Lower leg skin (tissue), 4 donors: ENCODE measurements around the gene TPO. TPM values are rescaled to one million over a fixed set of nuclear protein-coding genes. Genes with fewer than 3 reads are reported as not detected.

Experiments
- DNase-seq, 2 donors: peaks; one replicate each; pipeline ENCODE4 v3.0.0-alpha.2; 2019; ENCODE audit warnings: low spot score in 2 of 2
- H3K4me3 ChIP-seq: fragments of 200-600 bp; sonication (generic); 2 replicates; pipeline ENCODE4 v1.5.1; 2017; ENCODE audit warnings: mild to moderate bottlenecking, low read depth; ENCODE audit not compliant: poor library complexity, severe bottlenecking
- POLR2A ChIP-seq, 2 donors: fragments of 450-650 bp; IDR thresholded peaks; one replicate each; pipeline ENCODE4 v1.6.1; 2016 to 2017; ENCODE audit warnings: antibody characterized with exemption in 2 of 2, mild to moderate bottlenecking in 1 of 2, moderate library complexity in 1 of 2
- WGBS, 2 donors: methylation state at CpG; one replicate each; pipeline ENCODE4 v1.1.5; 2018; 5-methylcytosine and 5-hydroxymethylcytosine counted together
- intact Hi-C: fragments of 100-400 bp; cut with DNase I; formaldehyde crosslinking; loops from one replicate; pipeline ENCODE4 v1.15.0; 2023; ENCODE audit warnings: low total_unique reads
- total RNA-seq, 4 donors: library from RNA; depleted of rRNA; stranded (reverse); fragments of >200 nt; gene quantifications; one replicate each; pipeline ENCODE4 v1.1.0, GENCODE V29; 2016
- TF ChIP-seq, protein P1 (sequence below), 3 donors: fragments of 450-650 bp; IDR thresholded peaks; one replicate each; pipeline ENCODE4 v1.5.1; 2016; ENCODE audit warnings: antibody characterized with exemption in 3 of 3, mild to moderate bottlenecking in 3 of 3, moderate library complexity in 2 of 3

TPO gene
- total RNA-seq, 4 donors from 2014 or later, result 0.64 to 5.9 (median 2.2) TPM

GRCh38 chr2:1455466-1455865 lies 42.2 kb downstream of the TPO start:
- DNase-seq, result no peak
- intact Hi-C loops, result no loop called here
- TF ChIP-seq, protein P1, sequence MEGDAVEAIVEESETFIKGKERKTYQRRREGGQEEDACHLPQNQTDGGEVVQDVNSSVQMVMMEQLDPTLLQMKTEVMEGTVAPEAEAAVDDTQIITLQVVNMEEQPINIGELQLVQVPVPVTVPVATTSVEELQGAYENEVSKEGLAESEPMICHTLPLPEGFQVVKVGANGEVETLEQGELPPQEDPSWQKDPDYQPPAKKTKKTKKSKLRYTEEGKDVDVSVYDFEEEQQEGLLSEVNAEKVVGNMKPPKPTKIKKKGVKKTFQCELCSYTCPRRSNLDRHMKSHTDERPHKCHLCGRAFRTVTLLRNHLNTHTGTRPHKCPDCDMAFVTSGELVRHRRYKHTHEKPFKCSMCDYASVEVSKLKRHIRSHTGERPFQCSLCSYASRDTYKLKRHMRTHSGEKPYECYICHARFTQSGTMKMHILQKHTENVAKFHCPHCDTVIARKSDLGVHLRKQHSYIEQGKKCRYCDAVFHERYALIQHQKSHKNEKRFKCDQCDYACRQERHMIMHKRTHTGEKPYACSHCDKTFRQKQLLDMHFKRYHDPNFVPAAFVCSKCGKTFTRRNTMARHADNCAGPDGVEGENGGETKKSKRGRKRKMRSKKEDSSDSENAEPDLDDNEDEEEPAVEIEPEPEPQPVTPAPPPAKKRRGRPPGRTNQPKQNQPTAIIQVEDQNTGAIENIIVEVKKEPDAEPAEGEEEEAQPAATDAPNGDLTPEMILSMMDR (IDR thresholded peaks at IDR 0.05), result no peak
- TF ChIP-seq POLR2A (IDR thresholded peaks at IDR 0.05), result no peak
- 43% methylated on average over 6 of the region's 6 CpGs for WGBS, 2 donors
- H3K4me3 ChIP-seq, result no peak overlapping the region

GRCh38 chr2:1458432-1458831 lies 45.2 kb downstream of the TPO start:
- H3K4me3 ChIP-seq, result no peak overlapping the region
- WGBS, 2 donors, result 80 to 86% methylated on average over 2 of the region's 2 CpGs
- intact Hi-C loops, result no loop called here
- DNase-seq, result no peak
- TF ChIP-seq, protein P1 (IDR thresholded peaks at IDR 0.05), result no peak
- TF ChIP-seq POLR2A (IDR thresholded peaks at IDR 0.05), result no peak

DNA sequence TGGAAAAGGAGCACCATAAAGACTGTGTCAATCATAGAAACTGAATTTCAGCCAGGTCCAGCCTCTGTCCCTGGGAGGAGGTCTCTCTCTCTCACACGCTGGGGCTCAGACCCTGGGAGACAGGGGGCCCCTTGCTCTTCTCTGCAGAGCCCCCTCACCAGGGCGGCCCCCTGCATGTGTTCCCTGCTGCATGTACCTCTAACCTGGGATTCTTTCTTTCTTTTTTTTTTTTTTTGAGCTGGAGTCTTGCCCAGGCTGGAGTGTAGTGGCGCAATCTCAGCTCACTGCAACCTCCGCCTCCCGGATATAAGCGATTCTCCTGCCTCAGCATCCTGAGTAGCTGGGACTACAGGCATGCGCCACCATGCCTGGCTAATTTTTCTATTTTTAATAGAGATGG lies 46.5 kb downstream of the TPO start:
- TF ChIP-seq POLR2A (IDR thresholded peaks at IDR 0.05), result no peak
- TF ChIP-seq, protein P1 (IDR thresholded peaks at IDR 0.05), result no peak
- 22 to 34% methylated on average over 7 of the region's 7 CpGs for WGBS, 2 donors
- intact Hi-C loops, result no loop called here

GRCh38 chr2:1460851-1461418 lies 47.7 kb downstream of the TPO start:
- no peak for DNase-seq
- 72 to 77% methylated on average over 10 to 11 of the region's 11 CpGs for WGBS, 2 donors
- TF ChIP-seq, protein P1 (IDR thresholded peaks at IDR 0.05), result no peak
- TF ChIP-seq POLR2A (IDR thresholded peaks at IDR 0.05), result no peak
- intact Hi-C loops, result no loop called here
- H3K4me3 ChIP-seq, result no peak overlapping the region

More for the DNA sequence above, 46.5 kb downstream of the TPO start:
- no peak overlapping the region for H3K4me3 ChIP-seq
- DNase-seq, result no peak

DNA sequence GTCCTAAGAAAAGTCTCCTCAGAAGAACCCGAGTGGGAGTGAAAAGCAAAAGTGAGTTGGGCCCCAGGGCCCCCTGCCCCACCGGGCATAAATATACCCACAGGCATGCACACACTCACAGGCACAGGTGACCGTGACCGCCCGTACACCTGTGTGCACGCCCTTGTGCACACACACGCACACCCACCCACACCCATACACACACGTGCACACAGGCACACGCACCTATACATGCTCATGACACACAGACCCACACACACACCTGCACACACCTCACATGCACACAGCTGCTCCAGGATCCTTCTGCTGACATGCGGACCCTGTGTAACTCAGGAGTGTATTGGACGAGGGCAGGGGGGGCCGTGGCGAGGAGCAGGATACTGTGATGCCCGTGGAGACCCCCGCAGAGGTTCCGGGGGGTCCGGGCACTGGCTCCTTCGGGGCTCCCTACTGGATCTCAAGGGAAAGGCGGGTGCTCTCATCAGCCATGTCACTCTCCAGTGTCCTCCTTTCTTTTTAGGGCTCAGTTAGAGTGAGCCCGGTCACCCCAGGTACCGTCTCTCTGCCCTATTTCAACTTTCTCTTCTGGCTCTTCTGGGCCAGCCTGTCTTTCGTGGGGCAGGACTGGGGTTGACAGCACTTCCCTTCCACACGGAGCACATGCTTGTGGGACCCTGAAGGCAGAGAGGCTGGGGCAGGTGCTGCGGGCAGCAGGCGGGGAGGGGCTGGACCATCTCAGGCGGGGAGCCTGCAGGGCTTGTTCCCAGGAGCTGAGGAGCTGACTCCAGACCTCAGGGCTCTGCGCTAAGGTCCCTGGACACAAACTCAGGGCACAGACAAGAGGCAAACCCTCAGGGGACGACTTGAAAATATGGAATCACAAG lies 48.5 kb downstream of the TPO start:
- TF ChIP-seq, protein P1 (IDR thresholded peaks at IDR 0.05), result no peak
- no peak for TF ChIP-seq POLR2A (IDR thresholded peaks at IDR 0.05)
- WGBS, 2 donors, result 75 to 79% methylated on average over 28 of the region's 28 CpGs
- no peak overlapping the region for H3K4me3 ChIP-seq
- intact Hi-C loops, result no loop called here
- no peak for DNase-seq
